Ovary (tissue), 9 donors: ENCODE results near the gene ATXN1. TPM values are rescaled to one million over a fixed set of nuclear protein-coding genes. Genes with fewer than 3 reads are reported as not detected.

ENCODE experiments used
- DNase-seq, 5 donors: peaks; one replicate each; pipeline ENCODE4 v3.0.0-alpha.2; 2019 to 2020
- H3K27ac ChIP-seq, 2 donors: fragments of 200-600 bp; one replicate each; pipeline versions ENCODE4 v1.5.1 to v1.8.0; 2019 to 2022
- H3K27me3 ChIP-seq: fragments of 200-600 bp; one replicate; pipeline ENCODE4 v1.8.0; 2022
- H3K36me3 ChIP-seq: fragments of 200-600 bp; sonication (generic); one replicate; pipeline ENCODE4 v1.5.1; 2019
- H3K4me1 ChIP-seq: one replicate; pipeline ENCODE4 v1.8.1; 2013; ENCODE audit warnings: mild to moderate bottlenecking, moderate library complexity; ENCODE audit not compliant: insufficient read depth
- H3K4me3 ChIP-seq: fragments of 200-600 bp; sonication (generic); one replicate; pipeline ENCODE4 v1.5.1; 2017
- H3K9me3 ChIP-seq, 2 donors: fragments of 200-600 bp in 1 of 2; sonication (generic) in 1 of 2; one replicate each; pipeline versions ENCODE4 v1.5.1 to v1.8.1; 2013 to 2019; ENCODE audit warnings: mild to moderate bottlenecking in 1 of 2, moderate library complexity in 1 of 2
- CTCF ChIP-seq, 3 donors: fragments of 450-650 bp in 2 of 3; fragments of 200-600 bp in 1 of 3; IDR thresholded peaks; one replicate each; pipeline versions ENCODE4 v1.5.1 to v1.8.0; 2016 to 2022; ENCODE audit warnings: antibody characterized with exemption in 3 of 3, mild to moderate bottlenecking in 1 of 3
- EP300 ChIP-seq: sonication (generic); formaldehyde crosslinking; IDR thresholded peaks from one replicate; pipeline ENCODE4 v1.6.1; 2017; ENCODE audit warnings: antibody characterized with exemption
- POLR2A ChIP-seq: fragments of 450-650 bp; IDR thresholded peaks from one replicate; pipeline ENCODE4 v1.6.1; 2017; ENCODE audit warnings: antibody characterized with exemption, mild to moderate bottlenecking, moderate library complexity
- WGBS, 3 donors: extraction: QIAGEN DNeasy Blood & Tissue Kit in 1 of 3; methylation state at CpG; one replicate each; pipeline versions ENCODE4 v1.1.5 to v1.1.7; 2013 to 2017; 5-methylcytosine and 5-hydroxymethylcytosine counted together
- intact Hi-C, 4 donors: fragments of 100-400 bp; cut with DNase I; formaldehyde crosslinking; loops; one replicate each; pipeline versions ENCODE4 v1.11.0 to v1.15.1; 2022 to 2023
- polyA plus RNA-seq, 2 donors: library from polyadenylated mRNA; stranded (reverse); fragments of 200-250 nt in 1 of 2; fragments of 350-450 nt in 1 of 2; fragmentation: Illumina TruSeq in 1 of 2; extraction: RNeasy Lipid Tissue Mini Kit (QIAGEN cat#74804) in 1 of 2; gene quantifications; one replicate each; pipeline ENCODE4 v1.2.3, GENCODE V29; 2013 to 2014
- total RNA-seq, 7 donors: library from RNA; depleted of rRNA in 2 of 7; stranded (reverse); fragments of >200 nt in 2 of 7; fragmentation: NEBNext Ultra II Directional in 3 of 7; extraction: Animal tissue kit (Norgen Biotek cat#: 25700) in 3 of 7; gene quantifications; one replicate each; pipeline versions ENCODE4 v1.1.0 to v1.2.4, GENCODE V29; 2016 to 2023
- donor health status: DM: no; HTN: no; CAD: no; lungs with moderate emphysema.
- donor health status: DM: no; HTN: no; CAD: no.
- donor health status: Bipolar disorder and iron deficiency.
- donor health status: DM: yes; HTN: yes; CAD: no.
- donor health status: DM: no; HTN: no; CAD: no.
- donor health status: DM: yes; HTN: yes; CAD: no.

Gene ATXN1
- total and polyA plus RNA-seq, 9 donors = 7.3 to 38.2 (median 30.4) TPM

GRCh38 chr6:16345449-16346330 is 415.6 kb downstream of the ATXN1 start:
- H3K4me1 ChIP-seq = peaks cover 3% of the 10 kb centered on the region
- 57 to 70% (median 68%) methylated on average over 16 of the region's 16 CpGs for WGBS, 3 donors
- H3K4me3 ChIP-seq = no peak overlapping the region
- no peaks in the 10 kb centered on the region for H3K9me3 ChIP-seq
- H3K27ac ChIP-seq = no peak overlapping the region
- no peak for TF ChIP-seq EP300
- TF ChIP-seq POLR2A = no peak
- TF ChIP-seq CTCF (IDR thresholded peaks at IDR 0.05) = no peak
- H3K36me3 ChIP-seq = no peaks in the 10 kb centered on the region
- intact Hi-C loops = no loop called here
- DNase-seq = no peak
- no peaks in the 10 kb centered on the region for H3K27me3 ChIP-seq

GRCh38 chr6:16344756-16345155 is 416.5 kb downstream of the ATXN1 start:
- no peak for DNase-seq
- TF ChIP-seq POLR2A (no peak), CTCF (IDR thresholded peaks at IDR 0.05) (no peak), EP300 (no peak)
- WGBS, 3 donors = 89 to 91% (median 90%) methylated on average over 6 of the region's 6 CpGs
- Histone ChIP-seq H3K4me3 (no peak overlapping the region), H3K36me3 (no peaks in the 10 kb centered on the region), H3K27ac (no peak overlapping the region), H3K9me3 (no peaks in the 10 kb centered on the region), H3K4me1 (peaks cover 3% of the 10 kb centered on the region), H3K27me3 (no peaks in the 10 kb centered on the region)
- intact Hi-C loops = no loop called here

- intact Hi-C loops = no loop called here
These were observed 417.7 kb downstream of the ATXN1 start for GRCh38 chr6:16343593-16343992.

GRCh38 chr6:16339265-16339587 is 422.0 kb downstream of the ATXN1 start:
- Histone ChIP-seq H3K36me3 (no peaks in the 10 kb centered on the region), H3K27ac (no peak overlapping the region), H3K9me3 (no peaks in the 10 kb centered on the region), H3K4me3 (no peak overlapping the region), H3K4me1 (peaks cover 14% of the 10 kb centered on the region), H3K27me3 (no peaks in the 10 kb centered on the region)
- intact Hi-C loops = loop anchor here (5.0 to 10.0 kb wide), 5 partner anchors 63 to 423 kb away; partner anchors contain the start of gene ATXN1 (in 1 of the 4)
- TF ChIP-seq EP300 = no peak
- TF ChIP-seq CTCF (IDR thresholded peaks at IDR 0.05) = no peak
- no peak for TF ChIP-seq POLR2A
- WGBS, 3 donors = 37 to 47% (median 46%) methylated on average over 3 of the region's 3 CpGs
- no peak for DNase-seq

More at GRCh38 chr6:16343593-16343992, 417.7 kb downstream of the ATXN1 start:
- WGBS, 3 donors = 96 to 98% (median 97%) methylated on average over 8 of the region's 8 CpGs
- Histone ChIP-seq H3K4me1 (peaks cover 7% of the 10 kb centered on the region), H3K27ac (no peak overlapping the region), H3K36me3 (no peaks in the 10 kb centered on the region), H3K9me3 (no peaks in the 10 kb centered on the region), H3K27me3 (no peaks in the 10 kb centered on the region), H3K4me3 (no peak overlapping the region)
- TF ChIP-seq CTCF (IDR thresholded peaks at IDR 0.05) (no peak), EP300 (no peak), POLR2A (no peak)
- no peak for DNase-seq
